ENCODE results near the gene AGBL1. TPM values are rescaled to one million over a fixed set of nuclear protein-coding genes. Genes with fewer than 3 reads are reported as not detected.
"Not testable (repeated sequence)": the region's sequence is repeated elsewhere in the genome, so short reads cannot be mapped to it uniquely, and the experiment has no call there.

The AGBL1 gene
- polyA plus RNA-seq, 1 donor (not counting 4 experiments of a cell fraction or from before 2014, with no cell fraction given) = not detected

GRCh38 chr15:86876387-86876944 lies 796.8 kb downstream of the AGBL1 start:
- DNase-seq (ENCODE audit: low read depth, low spot score) (no peak), FAIRE-seq (no peak)
- H3K4me1 ChIP-seq (ENCODE audit: control insufficient read depth, extremely low read depth, insufficient read depth, low read length) = no peaks in the 10 kb centered on the region
- no peak overlapping the region for H3K9ac ChIP-seq (ENCODE audit: control insufficient read depth, extremely low read depth, insufficient read depth, low read length)
- H3K4me2 ChIP-seq (ENCODE audit: control insufficient read depth, extremely low read depth, insufficient read depth, low read depth, low read length) = no peak overlapping the region
- no peak overlapping the region for H3K27ac ChIP-seq (ENCODE audit: control insufficient read depth, insufficient read depth, low read length)
- no peak for TF ChIP-seq EZH2 (IDR thresholded peaks at IDR 0.05; ENCODE audit: low read length)
- TF ChIP-seq, protein P1, sequence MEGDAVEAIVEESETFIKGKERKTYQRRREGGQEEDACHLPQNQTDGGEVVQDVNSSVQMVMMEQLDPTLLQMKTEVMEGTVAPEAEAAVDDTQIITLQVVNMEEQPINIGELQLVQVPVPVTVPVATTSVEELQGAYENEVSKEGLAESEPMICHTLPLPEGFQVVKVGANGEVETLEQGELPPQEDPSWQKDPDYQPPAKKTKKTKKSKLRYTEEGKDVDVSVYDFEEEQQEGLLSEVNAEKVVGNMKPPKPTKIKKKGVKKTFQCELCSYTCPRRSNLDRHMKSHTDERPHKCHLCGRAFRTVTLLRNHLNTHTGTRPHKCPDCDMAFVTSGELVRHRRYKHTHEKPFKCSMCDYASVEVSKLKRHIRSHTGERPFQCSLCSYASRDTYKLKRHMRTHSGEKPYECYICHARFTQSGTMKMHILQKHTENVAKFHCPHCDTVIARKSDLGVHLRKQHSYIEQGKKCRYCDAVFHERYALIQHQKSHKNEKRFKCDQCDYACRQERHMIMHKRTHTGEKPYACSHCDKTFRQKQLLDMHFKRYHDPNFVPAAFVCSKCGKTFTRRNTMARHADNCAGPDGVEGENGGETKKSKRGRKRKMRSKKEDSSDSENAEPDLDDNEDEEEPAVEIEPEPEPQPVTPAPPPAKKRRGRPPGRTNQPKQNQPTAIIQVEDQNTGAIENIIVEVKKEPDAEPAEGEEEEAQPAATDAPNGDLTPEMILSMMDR (optimal IDR thresholded peaks at IDR 0.05 in 1 of 3, IDR thresholded peaks at IDR 0.05 in 1 of 3, conservative IDR thresholded peaks at IDR 0.05 in 1 of 3; ENCODE audit: extremely low read depth in 1 of 3, insufficient read depth in 2 of 3, low read length in 3 of 3) = no peak
- no peaks in the 10 kb centered on the region for H3K27me3 ChIP-seq (ENCODE audit: control insufficient read depth, extremely low read depth, insufficient read depth, low read length)
- dilution Hi-C loops (cut with MboI; ENCODE audit: extremely low pct_ligation_motif_present, low sequenced_read_pairs) = no loop called here
- no peak overlapping the region for H2AFZ ChIP-seq (ENCODE audit: control insufficient read depth, low read length)
- H4K20me1 ChIP-seq (ENCODE audit: control insufficient read depth, extremely low read depth, insufficient read depth, low read length) = no peaks in the 10 kb centered on the region
- no peaks in the 10 kb centered on the region for H3K9me3 ChIP-seq (ENCODE audit: control insufficient read depth, low read depth, low read length)
- no peaks in the 10 kb centered on the region for H3K36me3 ChIP-seq (ENCODE audit: control insufficient read depth in 2 of 2, extremely low read depth in 1 of 2, insufficient read depth in 2 of 2, low read length in 2 of 2)
- no peak overlapping the region for H3K4me3 ChIP-seq (ENCODE audit: control insufficient read depth in 2 of 3, extremely low read depth in 1 of 3, insufficient read depth in 2 of 3, low read depth in 1 of 3, low read length in 3 of 3)
- no peaks in the 10 kb centered on the region for H3K79me2 ChIP-seq (ENCODE audit: control insufficient read depth, insufficient read depth, low read length)
- no peaks in the 10 kb centered on the region for H3K9me1 ChIP-seq (ENCODE audit: control insufficient read depth, extremely low read depth, insufficient read depth, low read length)

- Histone ChIP-seq H3K36me3 (ENCODE audit: control insufficient read depth in 2 of 2, extremely low read depth in 1 of 2, insufficient read depth in 2 of 2, low read length in 2 of 2) (no peaks in the 10 kb centered on the region), H3K9ac (ENCODE audit: control insufficient read depth, extremely low read depth, insufficient read depth, low read length) (no peak overlapping the region), H3K9me3 (ENCODE audit: control insufficient read depth, low read depth, low read length) (no peaks in the 10 kb centered on the region), H3K4me2 (ENCODE audit: control insufficient read depth, extremely low read depth, insufficient read depth, low read depth, low read length) (no peak overlapping the region), H3K79me2 (ENCODE audit: control insufficient read depth, insufficient read depth, low read length) (no peaks in the 10 kb centered on the region), H2AFZ (ENCODE audit: control insufficient read depth, low read length) (no peak overlapping the region), H4K20me1 (ENCODE audit: control insufficient read depth, extremely low read depth, insufficient read depth, low read length) (no peaks in the 10 kb centered on the region), H3K4me3 (ENCODE audit: control insufficient read depth in 2 of 3, extremely low read depth in 1 of 3, insufficient read depth in 2 of 3, low read depth in 1 of 3, low read length in 3 of 3) (no peak overlapping the region), H3K9me1 (ENCODE audit: control insufficient read depth, extremely low read depth, insufficient read depth, low read length) (no peaks in the 10 kb centered on the region), H3K4me1 (ENCODE audit: control insufficient read depth, extremely low read depth, insufficient read depth, low read length) (no peaks in the 10 kb centered on the region), H3K27me3 (ENCODE audit: control insufficient read depth, extremely low read depth, insufficient read depth, low read length) (no peaks in the 10 kb centered on the region), H3K27ac (ENCODE audit: control insufficient read depth, insufficient read depth, low read length) (no peak overlapping the region)
- DNase-seq (ENCODE audit: low read depth, low spot score) (no peak), FAIRE-seq (no peak)
- no peak for TF ChIP-seq EZH2 (IDR thresholded peaks at IDR 0.05; ENCODE audit: low read length)
- TF ChIP-seq, protein P1 (optimal IDR thresholded peaks at IDR 0.05 in 1 of 3, IDR thresholded peaks at IDR 0.05 in 1 of 3, conservative IDR thresholded peaks at IDR 0.05 in 1 of 3; ENCODE audit: extremely low read depth in 1 of 3, insufficient read depth in 2 of 3, low read length in 3 of 3) = no peak
- dilution Hi-C loops (cut with MboI; ENCODE audit: extremely low pct_ligation_motif_present, low sequenced_read_pairs) = no loop called here
These were observed 797.5 kb downstream of the AGBL1 start for GRCh38 chr15:86877171-86877631.

DNA sequence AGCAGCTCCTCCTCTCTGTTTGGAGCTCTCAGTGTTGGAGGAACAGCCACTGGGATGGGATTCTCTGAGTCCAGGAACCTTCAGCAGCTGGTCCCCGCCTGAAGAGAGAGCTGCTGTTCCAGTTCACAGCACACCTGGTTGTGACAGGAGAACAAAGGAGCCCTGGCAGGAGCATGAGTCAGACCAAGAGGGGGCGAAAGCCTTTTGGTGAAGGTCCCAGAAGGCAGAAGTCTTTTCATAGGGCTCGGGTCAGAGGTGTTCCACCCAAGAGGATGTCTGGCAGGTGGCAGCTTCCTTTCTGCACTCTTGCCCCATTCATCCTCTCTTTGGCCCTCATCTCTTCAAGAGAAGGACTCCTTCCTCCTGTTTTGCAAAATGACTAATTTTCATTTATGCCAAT lies 799.2 kb downstream of the AGBL1 start:
- H3K9ac ChIP-seq (ENCODE audit: control insufficient read depth, extremely low read depth, insufficient read depth, low read length); H3K4me1 ChIP-seq (ENCODE audit: control insufficient read depth, extremely low read depth, insufficient read depth, low read length); H3K4me3 ChIP-seq (ENCODE audit: control insufficient read depth in 2 of 3, extremely low read depth in 1 of 3, insufficient read depth in 2 of 3, low read depth in 1 of 3, low read length in 3 of 3); H3K9me1 ChIP-seq (ENCODE audit: control insufficient read depth, extremely low read depth, insufficient read depth, low read length); H2AFZ ChIP-seq (ENCODE audit: control insufficient read depth, low read length); H3K27ac ChIP-seq (ENCODE audit: control insufficient read depth, insufficient read depth, low read length); DNase-seq (ENCODE audit: low read depth, low spot score); FAIRE-seq; H3K27me3 ChIP-seq (ENCODE audit: control insufficient read depth, extremely low read depth, insufficient read depth, low read length); H3K36me3 ChIP-seq (ENCODE audit: control insufficient read depth in 2 of 2, extremely low read depth in 1 of 2, insufficient read depth in 2 of 2, low read length in 2 of 2); dilution Hi-C loops (cut with MboI; ENCODE audit: extremely low pct_ligation_motif_present, low sequenced_read_pairs); H4K20me1 ChIP-seq (ENCODE audit: control insufficient read depth, extremely low read depth, insufficient read depth, low read length); H3K79me2 ChIP-seq (ENCODE audit: control insufficient read depth, insufficient read depth, low read length); H3K9me3 ChIP-seq (ENCODE audit: control insufficient read depth, low read depth, low read length); H3K4me2 ChIP-seq (ENCODE audit: control insufficient read depth, extremely low read depth, insufficient read depth, low read depth, low read length): not testable (repeated sequence)
